Stimulated activated CD4-positive, alpha-beta T cell treated with anti-CD3 and anti-CD28 coated beads, Interleukin-4, amount 100 ng/mL, for 48 hours (primary cell): ENCODE data around the gene HAS3.
"Not testable (repeated sequence)": the region's sequence is repeated elsewhere in the genome, so short reads cannot be mapped to it uniquely, and the experiment has no call there.

Experiments
- DNase-seq, 2 donors: peaks; one replicate each; pipeline ENCODE4 v3.0.0-alpha.2; 2020; ENCODE audit warnings: low read depth in 2 of 2

The HAS3 gene

DNA sequence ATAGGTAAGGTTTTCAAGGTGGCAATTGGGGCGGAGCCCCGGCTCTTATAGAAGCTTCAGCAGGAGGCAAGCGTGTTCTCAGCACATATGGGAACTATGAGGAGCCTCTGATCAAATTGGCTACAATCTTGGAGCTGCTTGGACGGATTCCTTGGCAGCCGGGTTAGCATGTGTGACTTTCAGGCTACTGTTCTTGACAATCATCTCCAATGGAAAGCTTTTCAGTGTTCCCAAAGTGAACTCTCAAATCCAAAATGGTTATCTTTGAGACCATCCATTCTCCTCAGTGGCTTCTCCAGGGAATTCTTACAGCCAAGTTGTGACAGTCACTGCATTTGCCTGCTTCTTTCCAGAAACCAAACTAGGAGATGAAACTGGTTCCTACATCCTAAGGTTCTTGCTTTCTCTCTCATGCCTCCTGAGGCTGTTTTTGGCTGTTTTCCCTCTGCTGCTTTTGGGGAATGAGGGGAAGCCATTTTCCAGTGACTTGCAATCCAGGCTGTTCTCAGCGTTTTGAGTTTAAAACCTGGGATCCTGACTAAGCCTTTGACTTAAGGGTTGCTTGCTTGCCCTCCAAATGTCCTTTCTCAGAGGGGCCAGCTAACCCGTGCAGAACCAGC is 10.9 kb downstream of the HAS3 start:
- no peak for DNase-seq

DNA sequence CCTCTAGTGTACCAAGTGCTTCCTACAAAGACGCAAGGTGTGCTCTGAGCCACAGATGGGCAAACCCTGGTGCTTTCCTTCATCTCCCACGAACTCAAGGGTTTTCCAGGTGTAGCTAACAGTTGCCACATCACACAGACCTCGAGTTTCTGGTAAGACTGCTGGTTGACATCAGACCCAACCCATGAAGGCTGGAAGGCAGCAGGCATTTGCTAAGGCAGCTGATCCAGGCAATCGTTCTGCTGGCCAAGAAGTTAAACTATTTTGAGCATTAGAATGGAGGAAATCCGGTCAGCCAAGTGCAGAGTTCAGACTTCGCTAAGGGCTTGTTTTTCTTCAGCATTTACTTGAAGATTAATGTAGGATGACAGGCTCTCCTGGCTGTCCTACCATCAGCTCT is 11.5 kb downstream of the HAS3 start:
- DNase-seq: no peak

DNA sequence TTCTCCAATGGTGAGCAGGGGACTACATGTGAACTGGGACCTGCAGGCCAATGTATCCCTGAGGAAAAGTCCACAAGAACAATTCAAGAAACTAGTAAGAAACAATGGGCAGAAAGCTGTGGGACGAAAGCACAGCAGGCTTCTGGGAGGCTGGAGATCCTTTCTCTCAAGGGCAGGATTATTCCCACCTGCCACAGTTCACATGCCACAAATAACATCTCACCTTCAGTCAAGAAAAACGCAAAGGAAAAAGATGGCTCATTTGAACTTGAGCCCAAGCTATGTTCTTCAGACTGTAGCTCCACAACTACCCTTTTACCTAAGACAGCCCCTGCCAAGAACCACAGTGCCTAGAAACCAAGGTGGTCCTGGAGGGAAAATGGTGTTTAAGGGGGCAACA is 13.0 kb downstream of the HAS3 start:
- no peak for DNase-seq

DNA sequence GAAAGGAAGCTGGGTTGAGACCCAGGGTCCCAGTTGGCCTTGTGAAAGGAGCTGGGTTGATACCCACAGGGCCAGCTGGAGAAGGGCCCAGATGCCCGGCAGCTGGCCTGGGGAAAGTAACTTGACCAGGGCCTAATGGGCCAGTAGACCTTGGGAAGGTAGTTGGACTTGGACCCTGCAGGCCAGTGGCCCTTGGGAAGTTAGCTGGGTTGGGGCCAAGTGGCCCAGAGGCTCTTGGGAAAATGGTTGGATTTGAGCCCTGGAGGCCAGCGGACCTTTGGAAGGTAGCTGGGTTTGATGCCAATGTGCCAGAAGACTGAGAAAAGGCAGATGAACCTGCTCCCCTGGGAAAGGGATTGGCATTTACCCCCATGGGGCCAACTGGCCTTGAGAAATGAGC is 13.5 kb downstream of the HAS3 start:
- DNase-seq: no peak

DNA sequence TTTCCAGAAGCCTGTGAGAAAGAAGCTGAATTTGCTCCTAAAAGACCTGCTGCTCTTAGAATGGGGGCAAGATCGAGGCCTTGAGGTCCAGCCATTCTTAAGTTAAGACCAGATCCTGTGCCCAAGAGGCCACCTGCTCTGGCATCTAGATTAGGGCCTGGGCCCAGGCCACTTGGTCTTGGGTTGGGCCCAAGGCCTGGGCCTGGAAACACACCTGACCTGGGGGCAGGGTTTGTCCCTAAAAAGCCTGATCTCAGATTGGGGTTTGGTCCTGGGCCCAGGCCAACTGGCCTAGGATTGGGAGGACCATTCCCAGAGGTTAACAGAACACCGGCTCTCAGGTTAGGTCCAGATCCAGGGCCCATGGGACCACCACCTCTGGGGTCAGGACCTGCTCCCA is 14.1 kb downstream of the HAS3 start:
- no peak for DNase-seq

DNA sequence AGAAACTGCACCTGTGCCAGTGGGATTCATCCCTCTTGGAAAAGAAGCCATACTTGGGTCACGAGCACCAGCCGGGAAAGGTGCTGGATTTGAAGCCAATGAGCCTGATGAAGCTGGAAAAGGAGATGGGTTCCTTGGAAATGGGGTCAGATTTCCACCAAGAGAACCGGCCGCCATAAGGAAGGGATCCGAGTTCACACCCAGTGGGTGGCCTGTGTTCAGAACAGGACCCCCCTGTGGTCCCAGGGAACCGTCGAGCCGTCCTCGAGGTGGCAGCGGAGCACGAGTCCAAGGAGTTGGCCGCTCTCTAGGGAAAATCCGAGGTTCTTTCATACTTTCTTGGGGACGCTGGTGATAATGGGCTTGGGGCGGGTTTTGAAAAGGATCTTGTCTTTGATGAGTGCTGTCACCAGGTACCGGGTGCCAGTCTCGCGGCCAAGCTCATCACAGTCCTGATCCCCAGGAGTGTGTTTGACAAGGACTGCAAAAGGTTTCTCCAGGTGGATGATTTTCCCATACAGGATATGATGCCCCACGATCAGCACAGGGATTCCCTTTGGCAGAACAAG is 14.7 kb downstream of the HAS3 start:
- DNase-seq: no peak

DNA sequence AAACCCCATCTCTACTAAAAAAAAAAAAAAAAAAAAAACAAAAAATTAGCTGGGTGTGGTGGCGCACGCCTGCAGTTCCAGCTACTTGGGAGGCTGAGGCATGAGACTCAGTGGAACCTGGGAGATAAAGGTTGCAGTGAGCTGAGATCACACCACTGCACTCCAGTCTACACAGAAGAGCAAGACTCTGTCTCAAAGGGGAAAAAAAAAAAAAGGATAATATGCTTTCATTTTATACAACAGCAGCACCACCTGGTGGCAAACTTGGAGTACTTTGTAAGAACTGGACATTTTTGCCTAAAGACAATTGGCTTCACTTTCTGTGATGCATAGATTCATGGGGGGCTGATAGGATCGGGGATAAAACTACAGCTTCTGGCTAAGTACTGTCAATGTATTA is 18.5 kb downstream of the HAS3 start:
- peak in 1 of 2 donors; percentile 52 for DNase-seq

DNA sequence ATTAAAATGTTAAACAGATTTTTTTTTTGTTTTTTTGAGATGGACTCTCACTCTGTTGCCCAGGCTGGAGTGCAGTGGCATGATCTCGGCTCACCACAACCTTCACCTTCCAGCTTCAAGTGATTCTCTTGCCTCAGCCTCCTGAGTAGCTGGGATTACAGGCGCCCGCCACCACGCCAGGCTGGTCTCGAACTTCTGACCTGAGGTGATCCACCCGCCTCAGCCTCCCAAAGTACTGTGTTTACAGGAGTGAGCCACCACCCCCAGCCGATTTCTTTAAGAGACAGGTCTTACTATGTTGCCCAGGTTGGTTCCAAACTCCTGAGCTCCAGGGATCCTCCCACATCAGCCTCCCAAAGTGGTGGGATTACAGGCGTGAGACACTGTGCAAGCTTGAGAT is 19.0 kb downstream of the HAS3 start:
- not testable (repeated sequence) for DNase-seq

DNA sequence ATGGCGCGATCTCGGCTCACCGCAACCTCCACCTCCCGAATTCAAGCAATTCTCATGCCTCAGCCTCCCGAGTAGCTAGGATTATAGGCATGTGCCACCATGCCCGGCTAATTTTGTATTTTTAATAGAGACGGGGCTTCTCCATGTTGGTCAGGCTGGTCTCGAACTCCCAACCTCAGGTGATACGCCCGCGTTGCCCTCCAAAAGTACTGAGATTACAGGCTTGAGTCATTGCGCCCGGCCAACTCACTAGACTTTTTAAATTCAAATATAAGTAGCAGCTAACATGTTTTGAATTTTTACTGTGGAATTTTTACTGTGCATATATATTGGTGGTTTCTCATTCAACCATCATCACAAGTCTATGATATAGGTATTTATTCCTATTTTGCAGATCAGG is 19.5 kb downstream of the HAS3 start:
- DNase-seq: not testable (repeated sequence)

DNA sequence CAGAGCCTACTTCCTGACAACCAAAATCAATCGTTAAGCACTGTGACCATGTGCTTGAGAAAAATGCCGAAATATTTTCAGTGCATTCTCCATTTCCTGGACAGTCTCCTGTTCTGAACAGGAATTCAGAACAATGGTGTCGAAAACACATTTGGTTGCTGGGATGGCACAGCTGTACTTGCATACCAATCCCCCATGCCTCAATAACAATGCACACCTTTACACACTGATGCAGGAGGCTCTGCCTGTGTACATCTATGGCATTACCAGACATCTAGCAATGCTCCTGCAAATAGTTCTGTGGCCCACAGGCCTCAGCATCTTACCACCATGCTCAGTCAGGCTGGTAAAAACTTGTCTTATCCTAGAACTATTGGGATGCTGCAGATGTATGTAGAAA is 20.8 kb downstream of the HAS3 start:
- no peak for DNase-seq

DNA sequence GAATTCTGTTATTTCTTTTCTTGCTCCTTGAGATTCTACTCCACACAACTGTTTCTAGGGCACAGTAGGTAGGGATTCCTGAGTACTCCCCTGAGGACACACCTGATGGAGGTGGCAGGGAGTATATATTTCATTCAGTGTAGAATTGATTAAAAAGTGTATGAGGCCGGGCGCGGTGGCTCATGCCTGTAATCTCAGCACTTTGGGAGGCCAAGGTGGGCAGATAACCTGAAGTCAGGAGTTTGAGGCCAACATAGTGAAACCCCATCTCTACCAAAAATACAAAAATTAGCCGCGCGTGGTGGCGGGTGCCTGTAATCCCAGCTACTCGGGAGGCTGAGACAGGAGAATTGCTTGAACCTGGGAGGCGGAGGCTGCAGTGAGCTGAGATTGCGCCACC is 21.3 kb downstream of the HAS3 start:
- DNase-seq: not testable (repeated sequence)

DNA sequence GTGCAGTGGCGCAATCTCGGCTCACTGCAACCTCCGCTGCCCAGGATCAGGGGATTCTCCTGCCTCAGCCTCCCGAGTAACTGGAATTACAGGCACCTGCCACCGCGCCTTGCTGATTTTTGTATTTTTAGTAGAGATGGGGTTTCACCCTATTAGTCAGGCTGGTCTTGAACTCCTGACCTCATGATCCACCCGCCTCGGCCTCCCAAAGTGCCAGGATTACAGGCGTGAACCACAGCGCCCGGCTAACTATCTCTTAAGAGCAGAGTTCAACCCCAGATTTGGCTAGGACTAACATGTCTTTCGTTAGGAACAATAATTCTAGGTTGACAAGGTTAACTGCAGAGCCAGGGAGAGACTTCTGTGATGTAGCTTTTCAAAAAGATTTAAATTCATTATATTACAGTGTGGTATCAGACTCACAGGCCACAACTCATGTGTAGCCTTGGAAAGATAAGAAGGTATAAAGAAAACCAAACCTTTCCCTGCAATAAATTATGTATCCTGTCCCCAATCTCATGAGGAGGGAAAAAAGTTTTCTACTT is 22.6 kb downstream of the HAS3 start:
- DNase-seq: no peak

DNA sequence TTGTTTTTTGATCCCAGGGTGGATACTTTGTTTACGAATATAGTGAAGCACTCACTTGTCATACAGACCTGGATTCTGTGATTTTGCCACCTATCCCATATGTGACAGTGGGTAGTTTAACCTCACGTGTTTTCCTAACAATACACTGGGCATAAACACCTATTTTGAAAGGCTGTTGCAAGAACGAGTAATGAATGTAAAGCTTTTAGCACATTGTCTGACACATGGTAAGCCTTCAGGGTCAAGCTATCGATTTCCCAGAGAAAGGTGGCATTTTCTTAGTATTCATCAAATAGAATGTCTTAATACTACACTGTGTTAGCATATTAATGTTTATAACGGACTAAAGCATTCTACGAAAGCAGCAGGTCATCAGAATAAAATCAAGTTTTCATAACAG is 25.0 kb downstream of the HAS3 start:
- DNase-seq: no peak

DNA sequence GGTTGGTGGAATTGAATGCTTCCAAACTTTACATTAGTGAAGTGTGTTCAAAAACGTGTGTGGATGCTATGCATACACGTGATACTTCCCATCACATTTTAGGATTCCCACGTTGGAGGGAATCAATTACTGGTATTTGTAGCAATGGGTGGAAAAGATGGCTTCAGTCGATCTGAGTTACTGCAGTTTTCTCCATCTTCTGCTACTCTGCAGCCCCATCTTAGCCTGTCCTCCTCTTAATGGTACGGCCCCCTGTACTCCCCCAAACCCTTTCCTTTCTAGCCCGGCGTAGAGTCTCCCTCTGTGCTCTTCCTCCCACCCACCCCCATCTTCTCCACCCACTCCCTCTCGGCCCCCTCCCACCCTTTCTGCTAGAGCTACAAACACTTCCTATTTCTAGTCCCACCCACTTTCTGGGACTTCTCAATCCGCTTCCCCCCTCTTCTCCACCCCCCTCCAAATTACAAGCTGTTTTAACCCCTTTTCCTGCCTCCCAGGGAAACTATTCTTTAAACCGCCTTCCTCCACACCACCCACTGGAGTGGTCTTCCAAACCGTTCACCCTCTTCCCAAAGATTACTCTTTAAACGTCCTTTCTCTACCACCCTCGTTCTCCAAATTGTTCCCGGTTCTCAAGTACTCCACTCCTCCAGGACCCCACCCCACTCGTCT is 25.9 kb downstream of the HAS3 start:
- no peak for DNase-seq

DNA sequence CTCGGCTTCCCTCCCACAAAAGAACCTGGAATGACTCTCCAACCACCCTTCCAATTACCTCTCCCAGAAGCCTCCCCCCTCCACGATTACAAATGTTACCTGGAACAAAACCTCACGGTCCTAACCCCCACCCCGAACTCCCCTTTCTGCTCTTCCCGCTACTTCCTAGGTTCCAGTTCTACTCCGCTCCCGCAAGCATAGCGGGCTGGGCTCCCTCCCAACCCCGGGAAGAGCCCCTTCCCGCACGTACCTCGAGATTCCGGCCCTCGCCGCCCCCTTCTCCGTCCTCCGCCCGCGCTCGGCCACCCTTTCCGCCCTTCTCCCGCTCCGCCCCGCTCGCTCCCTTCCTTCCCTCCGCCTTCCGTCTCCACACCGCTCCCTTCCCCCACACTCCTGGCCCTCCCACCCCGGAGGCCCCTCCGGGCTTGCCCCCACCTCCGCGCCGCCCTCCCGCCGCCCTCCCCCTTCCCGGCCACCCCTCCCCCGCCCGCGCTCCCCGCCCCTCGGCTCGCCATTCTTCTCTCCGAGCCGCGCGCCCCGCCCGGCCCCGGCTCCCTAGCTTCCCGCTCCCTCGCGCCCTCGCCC is 26.5 kb downstream of the HAS3 start:
- peak; percentile 71 to 83 for DNase-seq

DNA sequence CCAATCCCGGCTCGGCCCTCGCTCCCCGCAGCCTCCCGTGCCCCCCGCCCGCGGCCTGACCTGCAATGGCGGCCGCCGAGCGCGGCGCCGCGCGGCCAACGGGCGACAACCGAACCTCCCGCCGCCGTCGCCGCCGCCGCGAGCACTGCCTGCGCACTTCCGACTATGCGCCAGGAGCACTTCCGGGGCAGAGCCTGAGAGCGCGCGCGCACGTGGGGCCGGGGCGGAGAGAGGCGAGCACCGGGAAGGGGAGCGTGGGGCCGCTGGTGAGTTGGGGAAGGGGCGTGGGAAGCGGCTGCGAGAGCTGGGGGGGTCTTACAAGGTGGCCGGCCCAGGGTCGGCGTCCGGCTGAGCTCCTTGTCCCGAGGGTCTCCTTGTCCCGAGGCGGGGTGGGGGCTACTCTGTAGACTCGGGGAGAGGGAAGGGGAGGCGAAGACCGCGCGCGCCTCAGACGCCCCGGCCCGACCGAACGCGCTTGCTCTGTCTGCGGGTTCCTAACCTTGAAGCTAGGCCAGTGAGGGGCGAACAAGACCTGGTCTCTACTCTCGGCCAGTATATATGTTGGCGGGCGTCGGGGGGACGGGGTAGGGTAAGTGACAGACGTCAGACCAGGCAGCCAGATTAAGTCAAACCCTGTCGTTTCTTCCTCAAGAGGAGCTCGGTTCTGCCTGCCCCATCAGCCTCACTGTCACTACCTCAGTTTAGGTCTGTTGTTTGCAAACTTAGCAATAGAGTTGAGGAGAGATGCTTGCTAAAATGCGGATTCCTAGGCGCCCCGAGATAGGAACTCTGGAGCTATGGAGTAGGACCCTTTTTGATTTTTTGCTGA is 27.2 kb downstream of the HAS3 start, which contains the start of the genes CHTF8 and UTP4:
TSS of gene CHTF8 (minus strand) at position 165 of the 829 bp plus-strand sequence. CDS start 11,130 bp downstream, outside the sequence.
TSS of gene UTP4 (plus strand) at position 226 of the 829 bp plus-strand sequence. CDS start 811 bp downstream, outside the sequence.
- DNase-seq: peak; percentile 84 to 90

DNA sequence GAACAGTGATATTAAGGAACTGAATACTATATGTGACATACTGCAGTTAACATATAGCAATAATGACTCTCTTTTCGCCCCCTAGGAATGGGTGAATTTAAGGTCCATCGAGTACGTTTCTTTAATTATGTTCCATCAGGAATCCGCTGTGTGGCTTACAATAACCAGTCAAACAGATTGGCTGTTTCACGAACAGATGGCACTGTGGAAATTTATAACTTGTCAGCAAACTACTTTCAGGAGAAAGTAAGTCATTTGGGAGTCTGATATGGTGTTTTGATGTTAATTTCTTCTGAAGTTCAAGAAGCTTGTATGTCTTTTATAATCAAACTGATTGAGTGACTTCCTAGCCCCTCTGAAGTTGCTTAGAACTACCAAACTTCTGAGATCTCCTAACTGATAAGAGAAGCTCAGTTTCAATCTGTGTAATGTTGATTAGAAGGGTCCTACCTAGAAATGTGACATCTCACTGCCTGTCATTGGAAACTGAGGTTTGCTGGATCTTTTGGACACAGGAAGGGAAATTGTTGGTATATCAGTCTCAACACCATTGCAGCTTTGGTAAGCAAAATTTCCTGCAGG is 28.0 kb downstream of the HAS3 start:
- no peak for DNase-seq

DNA sequence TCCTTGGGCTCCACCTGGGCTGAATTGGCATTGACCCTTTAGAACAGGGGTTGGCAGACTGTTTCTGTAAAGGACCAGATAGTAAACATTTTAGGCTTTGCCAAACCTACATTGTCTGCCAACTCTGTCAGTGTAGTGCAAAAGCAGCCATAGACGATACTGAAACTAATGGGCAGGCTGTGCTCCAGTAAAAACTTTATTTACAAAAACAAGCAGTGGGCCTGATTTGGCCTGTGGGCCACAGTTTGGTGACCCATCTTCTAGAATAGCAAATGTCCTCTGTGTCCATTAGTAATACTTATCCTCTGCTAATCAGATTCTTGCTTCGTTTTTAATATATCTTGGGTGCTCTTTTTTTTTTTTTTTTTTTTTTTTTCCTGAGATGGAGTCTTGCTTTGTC is 33.2 kb downstream of the HAS3 start:
- DNase-seq: no peak

DNA sequence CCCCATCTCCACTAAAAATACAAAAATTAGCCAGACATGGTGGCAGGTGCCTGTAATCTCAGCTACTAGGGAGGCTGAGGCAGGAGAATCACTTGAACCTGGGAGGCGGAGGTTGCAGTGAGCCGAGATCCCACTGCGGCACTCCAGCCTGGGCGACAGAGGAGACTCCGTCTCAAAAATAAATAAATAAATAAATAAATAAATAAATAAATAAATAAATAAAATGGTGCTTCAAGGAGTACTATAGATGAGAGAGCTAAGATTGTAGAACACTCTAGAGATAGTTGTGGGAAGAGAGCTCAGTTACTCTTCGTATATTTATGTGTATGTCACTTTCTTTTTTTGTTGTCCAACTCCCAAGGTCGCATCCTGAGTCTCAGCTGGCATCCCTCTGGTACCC is 34.0 kb downstream of the HAS3 start:
- DNase-seq: not testable (repeated sequence)

DNA sequence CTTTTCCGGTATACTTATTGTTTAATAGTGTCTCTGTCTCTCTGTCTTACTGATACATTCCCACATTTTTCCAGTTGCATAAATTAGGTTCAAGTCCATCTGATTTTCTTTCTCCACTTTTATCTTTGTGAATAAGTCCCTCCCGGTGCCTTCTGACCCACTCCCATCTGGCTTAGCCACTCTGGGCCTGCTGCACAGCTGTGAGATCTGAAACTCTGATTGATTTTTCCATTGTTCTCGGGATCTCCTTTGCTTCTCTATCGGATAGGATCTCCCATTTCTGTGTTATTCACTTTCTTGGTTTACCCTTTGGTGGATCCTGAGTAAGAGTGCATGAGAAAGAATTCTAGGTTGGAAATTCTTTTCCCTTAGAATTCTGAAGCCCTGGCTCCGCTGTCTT is 35.6 kb downstream of the HAS3 start:
- no peak for DNase-seq

DNA sequence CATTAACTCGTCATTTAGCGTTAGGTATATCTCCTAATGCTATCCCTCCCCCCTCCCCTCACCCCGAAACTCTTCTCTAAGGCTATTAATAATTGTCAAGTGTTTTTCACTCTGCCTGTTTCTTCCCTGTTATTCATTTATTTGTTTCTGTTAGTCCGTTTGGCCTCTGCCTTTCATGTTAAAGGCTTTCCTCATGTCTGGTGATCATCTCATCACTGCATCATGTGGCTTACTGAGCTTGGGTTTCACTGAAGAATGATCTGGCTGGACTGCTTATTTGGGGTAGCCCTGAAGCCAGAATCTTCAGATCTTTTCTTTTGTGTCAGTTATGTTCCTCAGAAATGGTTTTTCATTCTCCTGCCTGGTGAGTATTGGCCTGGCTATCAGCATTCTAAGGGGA is 36.5 kb downstream of the HAS3 start:
- DNase-seq: no peak
